HepG2 (cell line): ENCODE results near the gene TMEM135. TPM values are rescaled to one million over a fixed set of nuclear protein-coding genes. Genes with fewer than 3 reads are reported as not detected.

Experiments used
- ARID3A ChIP-seq: IDR thresholded peaks from 2 replicates; pipeline ENCODE4 v1.6.1; 2012; ENCODE audit warnings: low read depth, low read length, improper control_type of control experiment
- ASH2L ChIP-seq: fragments of 300-600, 200-600 bp; sonication (generic); IDR thresholded peaks from 2 replicates; pipeline ENCODE4 v1.7.0; 2017; ENCODE audit warnings: low read depth, mild to moderate bottlenecking, moderate library complexity, mixed read lengths, low read length; ENCODE audit not compliant: insufficient read length
- CCDC6 ChIP-seq: sonication (generic); formaldehyde crosslinking; IDR thresholded peaks from 2 replicates; pipeline ENCODE4 v1.8.1; 2022; ENCODE audit warnings: mild to moderate bottlenecking, missing genetic modification reagents, moderate library complexity
- EED ChIP-seq: sonication (generic); formaldehyde crosslinking; IDR thresholded peaks from 2 replicates; pipeline ENCODE4 v1.5.0; 2020; ENCODE audit warnings: mild to moderate bottlenecking, missing genetic modification reagents
- ETV5 ChIP-seq: IDR thresholded peaks from 2 replicates; pipeline ENCODE4 v1.6.1; 2018; ENCODE audit warnings: missing biosample characterization, missing genetic modification reagents, inconsistent platforms, borderline replicate concordance
- FOXO1 ChIP-seq: sonication (generic); formaldehyde crosslinking; IDR thresholded peaks from 2 replicates; pipeline ENCODE4 v1.4.0; 2020; ENCODE audit warnings: missing genetic modification reagents
- HMGA1 ChIP-seq: sonication (generic); formaldehyde crosslinking; conservative IDR thresholded peaks from 2 replicates; pipeline ENCODE4 v1.4.0; 2020; ENCODE audit warnings: missing genetic modification reagents
- HNRNPL ChIP-seq: fragments of 200-400 bp; formaldehyde crosslinking; IDR thresholded peaks from 2 replicates; pipeline ENCODE4 v1.6.1; 2017; ENCODE audit warnings: mild to moderate bottlenecking, low read depth, low read length
- IRF9 ChIP-seq: sonication (generic); formaldehyde crosslinking; IDR thresholded peaks from 2 replicates; pipeline ENCODE4 v1.8.0; 2022; ENCODE audit warnings: missing genetic modification reagents, mild to moderate bottlenecking, borderline replicate concordance
- MAF1 ChIP-seq: sonication (generic); formaldehyde crosslinking; IDR thresholded peaks from 2 replicates; pipeline ENCODE4 v1.5.0; 2020; ENCODE audit warnings: missing genetic modification reagents, borderline replicate concordance
- NR1H2 ChIP-seq: sonication (generic); formaldehyde crosslinking; IDR thresholded peaks from 2 replicates; pipeline ENCODE4 v1.8.1; 2022; ENCODE audit warnings: low read depth, missing genetic modification reagents, borderline replicate concordance
- RELA ChIP-seq: sonication (generic); formaldehyde crosslinking; IDR thresholded peaks from 2 replicates; pipeline ENCODE4 v1.4.0; 2020; ENCODE audit warnings: missing genetic modification reagents
- SP1 ChIP-seq, 2 experiments: fragments of 450-650 bp in 1 of 2; sonication (generic) in 1 of 2; formaldehyde crosslinking in 1 of 2; IDR thresholded peaks; 2 replicates each; pipeline versions ENCODE4 v1.4.0 to v1.6.1; 2016 to 2020; ENCODE audit warnings: missing genetic modification reagents in 1 of 2
- TRAFD1 ChIP-seq: sonication (generic); formaldehyde crosslinking; IDR thresholded peaks from 2 replicates; pipeline ENCODE4 v1.5.1; 2020; ENCODE audit warnings: missing genetic modification reagents, mild to moderate bottlenecking, borderline replicate concordance
- WIZ ChIP-seq: sonication (generic); formaldehyde crosslinking; IDR thresholded peaks from 2 replicates; pipeline ENCODE4 v1.5.1; 2020; ENCODE audit warnings: mild to moderate bottlenecking, missing genetic modification reagents
- ZBTB10 ChIP-seq: sonication (generic); formaldehyde crosslinking; IDR thresholded peaks from 2 replicates; pipeline ENCODE4 v1.4.0; 2020; ENCODE audit warnings: missing genetic modification reagents, borderline replicate concordance
- ZBTB42 ChIP-seq: sonication (generic); formaldehyde crosslinking; IDR thresholded peaks from 2 replicates; pipeline ENCODE4 v1.5.0; 2020; ENCODE audit warnings: mild to moderate bottlenecking, missing genetic modification reagents
- ZFP36 ChIP-seq: fragments of 150-350 bp; IDR thresholded peaks from 2 replicates; pipeline ENCODE4 v1.6.1; 2018; ENCODE audit warnings: borderline replicate concordance, low read length, low read depth; ENCODE audit not compliant: partially characterized antibody
- ZNF143 ChIP-seq: sonication (generic); formaldehyde crosslinking; IDR thresholded peaks from 2 replicates; pipeline ENCODE4 v1.4.0; 2020; ENCODE audit warnings: missing genetic modification reagents
- ZNF274 ChIP-seq: sonication (generic); formaldehyde crosslinking; IDR thresholded peaks from 2 replicates; pipeline ENCODE4 v1.5.1; 2020; ENCODE audit warnings: mild to moderate bottlenecking, missing genetic modification reagents
- ZNF740 ChIP-seq: sonication (generic); formaldehyde crosslinking; IDR thresholded peaks from 2 replicates; pipeline ENCODE4 v1.4.0; 2020; ENCODE audit warnings: missing genetic modification reagents
- ZSCAN30 ChIP-seq: sonication (generic); formaldehyde crosslinking; IDR thresholded peaks from 2 replicates; pipeline ENCODE4 v1.5.0; 2020; ENCODE audit warnings: mild to moderate bottlenecking, missing genetic modification reagents
- polyA plus RNA-seq, 8 experiments: library from polyadenylated mRNA; depleted of rRNA in 3 of 8; stranded (reverse) in 7 of 8; unstranded in 1 of 8; fragments of >200 nt; fragmentation: Illumina TruSeq in 4 of 8; extraction: Trizol in 4 of 8; gene quantifications; 2 replicates each; pipeline versions ENCODE4 v1.2.1 to v1.2.3, GENCODE V29; 2011 to 2016; ENCODE audit warnings: low read depth in 4 of 8, missing spikeins in 1 of 8, mixed read lengths in 1 of 8; ENCODE audit not compliant: insufficient read depth in 1 of 8
- total RNA-seq, 5 experiments: library from RNA; depleted of rRNA; stranded (reverse); fragments of >200 nt; fragmentation: Illumina TruSeq; extraction: Trizol; gene quantifications; 2 replicates each; pipeline ENCODE4 v1.2.3, GENCODE V29; 2016; ENCODE audit warnings: low read depth in 1 of 5

TMEM135 gene
- total and polyA plus RNA-seq, 2 of the 13 experiments (the other 11 are each of a cell fraction or from before 2014, with no cell fraction given) = 36.6 to 88.9 TPM

- TF ChIP-seq HMGA1 (CRISPR knock-in tag) (no peak), FOXO1 (CRISPR knock-in tag) (peak; percentile 90), ARID3A (peak; percentile 70), WIZ (no peak), ASH2L (peak; percentile 66), HNRNPL (no peak), ZNF274 (CRISPR knock-in tag) (no peak), ZBTB10 (CRISPR knock-in tag) (no peak), ZSCAN30 (CRISPR knock-in tag) (no peak), ZFP36 (no peak), ZBTB42 (CRISPR knock-in tag) (no peak), TRAFD1 (CRISPR knock-in tag) (no peak), ZNF143 (CRISPR knock-in tag) (no peak), ZNF740 (CRISPR knock-in tag) (no peak), RELA (CRISPR knock-in tag) (no peak), ETV5 (CRISPR knock-in tag) (peak; percentile 36; the same call in 1 of the 2 replicates), NR1H2 (CRISPR knock-in tag) (no peak), IRF9 (CRISPR knock-in tag) (no peak), CCDC6 (CRISPR knock-in tag) (peak; percentile 29; the same call in 1 of the 2 replicates), EED (no peak), SP1 (IDR thresholded peaks at IDR 0.05) (no peak), SP1 (CRISPR knock-in tag; IDR thresholded peaks at IDR 0.05) (no peak), MAF1 (CRISPR knock-in tag) (no peak)
Observed at GRCh38 chr11:86999859-87000753, 37.6 kb upstream of the TMEM135 start (continued).
